K562 (cell line): ENCODE data around the gene ENTREP1. TPM values are rescaled to one million over a fixed set of nuclear protein-coding genes. Genes with fewer than 3 reads are reported as not detected.
"Not testable (repeated sequence)": the region's sequence is repeated elsewhere in the genome, so short reads cannot be mapped to it uniquely, and the experiment has no call there.

ENCODE experiments used
- ATAC-seq: fragments of 200-7000 bp; cut with Tn5 transposase; 3 replicates; pipeline ENCODE4 v1.9.1; 2020; ENCODE audit warnings: moderate library complexity
- BruUV-seq: library from RNA; stranded (reverse); fragments of 400-500 nt; replicated peaks from 2 replicates; lab custom pipeline; 2021; lab: Mats Ljungman, UMichigan
- CTCF ChIA-PET: fragments of 300-600 bp; formaldehyde crosslinking; extraction: SDS; loops from one replicate; lab custom pipeline; 2021; ENCODE audit warnings: low intra/inter-chr PET ratio; lab: Yijun Ruan, JAX
- POLR2A ChIA-PET: fragments of 300-600, 350-650 bp; sonication (Branson Sonifier 250); formaldehyde crosslinking; extraction: SDS; loops from one replicate; lab custom pipeline; 2021; ENCODE audit warnings: antibody characterized with exemption, inconsistent platforms; lab: Yijun Ruan, JAX
- DNase-seq, 4 experiments: peaks; one replicate each; pipeline versions ENCODE4 v3.0.0 to v3.0.0-alpha.2; 2011 to 2018; ENCODE audit warnings: low spot score in 3 of 4, mixed read lengths in 3 of 4; ENCODE audit errors: extremely low read depth in 1 of 4
- FAIRE-seq: peaks from 2 replicates; lab custom pipeline; 2011; peaks lifted over from hg19 to GRCh38; lab: Jason Lieb, UNC
- H2AFZ ChIP-seq: 2 replicates; pipeline ENCODE4 v1.6.0; 2011; ENCODE audit warnings: low read depth, low read length, control low read depth, inconsistent platforms
- H3K27ac ChIP-seq: fragments of 200-600 bp; 3 replicates; pipeline ENCODE4 v1.8.0; 2011; ENCODE audit warnings: low read depth, mild to moderate bottlenecking, control low read depth, inconsistent platforms, low read length, moderate library complexity, mixed read lengths; ENCODE audit errors: extremely low read depth
- H3K27me3 ChIP-seq, 2 experiments: fragments of 300-600 bp in 1 of 2; 2 replicates in 1 of 2; 3 replicates in 1 of 2; pipeline versions ENCODE4 v1.6.0 to v1.8.0; 2011; ENCODE audit warnings: inconsistent platforms in 2 of 2, low read length in 2 of 2, mild to moderate bottlenecking in 1 of 2, mixed read lengths in 1 of 2, moderate library complexity in 1 of 2; ENCODE audit not compliant: control insufficient read depth in 2 of 2, insufficient read depth in 2 of 2
- H3K36me3 ChIP-seq: fragments of 300-600 bp; 3 replicates; pipeline ENCODE4 v1.8.0; 2011; ENCODE audit warnings: mild to moderate bottlenecking, low read length, inconsistent platforms; ENCODE audit not compliant: control insufficient read depth, insufficient read depth
- H3K4me1 ChIP-seq, 2 experiments: fragments of 200-600 bp in 1 of 2; replicated peaks in 1 of 2; 2 replicates in 1 of 2; 3 replicates in 1 of 2; pipeline versions ENCODE4 v1.5.1 to v1.8.0; 2011; ENCODE audit warnings: inconsistent platforms in 2 of 2, low read length in 2 of 2, mild to moderate bottlenecking in 1 of 2, mixed read lengths in 1 of 2, moderate library complexity in 1 of 2; ENCODE audit not compliant: control insufficient read depth in 2 of 2, insufficient read depth in 2 of 2
- H3K4me2 ChIP-seq: 2 replicates; pipeline ENCODE4 v1.6.1; 2011; ENCODE audit warnings: low read length, control low read depth, inconsistent platforms, mixed read lengths; ENCODE audit not compliant: insufficient read depth
- H3K4me3 ChIP-seq: fragments of 200-600 bp; sonication (generic), shearing (Covaris generic); 2 replicates; pipeline ENCODE4 v1.5.1; 2016; ENCODE audit warnings: control low read depth, inconsistent platforms
- H3K79me2 ChIP-seq: fragments of 200-600 bp; 3 replicates; pipeline ENCODE4 v1.8.0; 2011; ENCODE audit warnings: low read length, inconsistent platforms; ENCODE audit not compliant: control insufficient read depth, insufficient read depth
- H3K9ac ChIP-seq, 2 experiments: 2 replicates each; pipeline versions ENCODE4 v1.6.0 to v1.6.1; 2011; ENCODE audit warnings: low read depth in 2 of 2, low read length in 2 of 2, control low read depth in 1 of 2, inconsistent platforms in 1 of 2, mild to moderate bottlenecking in 1 of 2, mixed read lengths in 1 of 2; ENCODE audit not compliant: insufficient read depth in 1 of 2
- H3K9me1 ChIP-seq: one replicate; pipeline ENCODE4 v1.6.0; 2011; ENCODE audit warnings: inconsistent platforms, mild to moderate bottlenecking, low read length, moderate library complexity; ENCODE audit not compliant: control insufficient read depth, insufficient read depth
- H3K9me3 ChIP-seq: replicated peaks from 2 replicates; pipeline ENCODE4 v1.5.1; 2011; ENCODE audit warnings: low read depth, low read length, inconsistent platforms; ENCODE audit not compliant: control insufficient read depth, insufficient read depth
- H4K20me1 ChIP-seq: replicated peaks from 2 replicates; pipeline ENCODE4 v1.6.1; 2011; ENCODE audit warnings: low read length, inconsistent platforms, mixed read lengths; ENCODE audit not compliant: control insufficient read depth, insufficient read depth
- ELK1 ChIP-seq: sonication (generic); formaldehyde crosslinking; IDR thresholded peaks from 2 replicates; pipeline ENCODE4 v1.8.1; 2022; ENCODE audit warnings: missing genetic modification reagents
- HDAC3 ChIP-seq: fragments of 450-650 bp; IDR thresholded peaks from 2 replicates; pipeline ENCODE4 v1.6.1; 2018; ENCODE audit warnings: borderline replicate concordance, mild to moderate bottlenecking, moderate library complexity; ENCODE audit not compliant: partially characterized antibody
- HNRNPL ChIP-seq: fragments of 200-400 bp; formaldehyde crosslinking; IDR thresholded peaks from 2 replicates; pipeline ENCODE4 v1.6.1; 2017; ENCODE audit warnings: low read depth, mild to moderate bottlenecking, low read length
- MEIS2 ChIP-seq: fragments of 450-650 bp; IDR thresholded peaks from 2 replicates; pipeline ENCODE4 v1.6.1; 2014; ENCODE audit warnings: mild to moderate bottlenecking; ENCODE audit not compliant: partially characterized antibody
- NR3C1 ChIP-seq: sonication (generic); formaldehyde crosslinking; IDR thresholded peaks from 2 replicates; pipeline ENCODE4 v1.8.1; 2022; ENCODE audit warnings: missing genetic modification reagents
- RFX1 ChIP-seq: fragments of 450-650 bp; IDR thresholded peaks from 2 replicates; pipeline ENCODE4 v1.6.1; 2016; ENCODE audit warnings: mild to moderate bottlenecking, moderate library complexity
- SMARCB1 ChIP-seq: IDR thresholded peaks from 2 replicates; pipeline ENCODE4 v1.6.1; 2011; ENCODE audit warnings: improper control_type of control experiment, low read depth; ENCODE audit not compliant: insufficient read length
- WGBS: fragments of 100-300 bp; shearing (Covaris generic); methylation state at CpG from one replicate; pipeline ENCODE4 v1.1.6; 2016; ENCODE audit warnings: low coverage, mixed read lengths; ENCODE audit not compliant: insufficient coverage; ENCODE audit errors: missing lambda C conversion rate; 5-methylcytosine and 5-hydroxymethylcytosine counted together
- in situ Hi-C: fragments of 300-500 bp; cut with MboI; formaldehyde crosslinking; loops from 4 replicates; pipeline ENCODE4 v1.15.0; 2018; ENCODE audit warnings: inconsistent platforms, mixed read lengths
- intact Hi-C: fragments of 100-400 bp; cut with micrococcal nuclease; formaldehyde crosslinking; loops from 2 replicates; pipeline ENCODE4 v1.14.2; 2022
- polyA plus RNA-seq, 8 experiments: library from polyadenylated mRNA; depleted of rRNA in 4 of 8; stranded (reverse) in 5 of 8; unstranded in 3 of 8; fragments of >200 nt; fragmentation: Nextera tagmentation in 2 of 8; fragmentation: Illumina TruSeq in 1 of 8; extraction: Ambion mirVana in 2 of 8; extraction: Trizol in 1 of 8; gene quantifications; 2 replicates each; pipeline versions ENCODE4 v1.2.1 to v1.2.3, GENCODE V29; 2011 to 2014; ENCODE audit warnings: inconsistent platforms in 1 of 8, missing spikeins in 1 of 8
- total RNA-seq, 7 experiments: library from RNA; depleted of rRNA in 6 of 7; stranded (reverse); fragments of >200 nt in 6 of 7; fragmentation: Illumina TruSeq in 2 of 7; extraction: Trizol in 2 of 7; gene quantifications; 2 replicates each; pipeline versions ENCODE4 v1.2.1 to v1.2.3, GENCODE V29; 2011 to 2021; ENCODE audit warnings: low replicate concordance in 1 of 7

ENTREP1 gene
- total and polyA plus RNA-seq, 9 of the 15 experiments (the other 6 are each of a cell fraction or from before 2014, with no cell fraction given), result not detected

GRCh38 chr9:69409936-69410335 is 84.9 kb downstream of the ENTREP1 start:
- BruUV-seq, H3K9me3 ChIP-seq, ATAC-seq, H3K36me3 ChIP-seq, H3K9ac ChIP-seq, DNase-seq, H3K79me2 ChIP-seq, CTCF ChIA-PET, H3K27ac ChIP-seq, H4K20me1 ChIP-seq, FAIRE-seq, in situ Hi-C loops, POLR2A ChIA-PET, H2AFZ ChIP-seq, H3K4me2 ChIP-seq, H3K4me3 ChIP-seq, H3K9me1 ChIP-seq, intact Hi-C loops: not testable (repeated sequence)
- Histone ChIP-seq H3K27me3 (peaks cover 3 to 12% of the 10 kb centered on the region in 2 experiments; a peak in 3 of 5 replicates), H3K4me1 (peaks cover 0 to 11% of the 10 kb centered on the region in 2 experiments; a peak in 2 of 5 replicates)
- WGBS, result 0% methylated on average over 1 of the region's 6 CpGs

GRCh38 chr9:69411246-69411645 is 86.2 kb downstream of the ENTREP1 start:
- Histone ChIP-seq H3K9ac (no peak overlapping the region), H2AFZ (no peak overlapping the region), H3K4me3 (no peak overlapping the region), H3K4me2 (no peak overlapping the region), H3K36me3 (no peaks in the 10 kb centered on the region), H3K79me2 (no peaks in the 10 kb centered on the region), H3K9me3 (no peaks in the 10 kb centered on the region), H3K27ac (no peak overlapping the region), H3K27me3 (peaks cover 3 to 12% of the 10 kb centered on the region in 2 experiments; a peak in 3 of 5 replicates), H3K4me1 (peaks cover 0 to 11% of the 10 kb centered on the region in 2 experiments; a peak in 2 of 5 replicates), H3K9me1 (no peaks in the 10 kb centered on the region), H4K20me1 (no peaks in the 10 kb centered on the region)
- POLR2A ChIA-PET, result interaction anchor here (0.6 kb wide), 1 partner anchor 85 kb away, joined by 3 read pairs; no protein-coding TSS in a partner anchor
- intact Hi-C loops (no loop called here), in situ Hi-C loops (no loop called here)
- no TSS peak for BruUV-seq
- FAIRE-seq (no peak), ATAC-seq (no peak), DNase-seq (no peak)
- WGBS, result 22% methylated on average over 3 of the region's 3 CpGs
- CTCF ChIA-PET, result no interaction called here
- TF ChIP-seq ELK1 (CRISPR knock-in tag), result no peak
- no peak for TF ChIP-seq MEIS2
- no peak for TF ChIP-seq HDAC3
- TF ChIP-seq RFX1, result no peak
- no peak for TF ChIP-seq SMARCB1
- TF ChIP-seq NR3C1 (CRISPR knock-in tag), result no peak
- TF ChIP-seq HNRNPL, result no peak
- TF ChIP-seq, all 486 proteins: peak for 0
